H1 (cell line): ENCODE measurements around the gene HYAL1. TPM values are rescaled to one million over a fixed set of nuclear protein-coding genes. Genes with fewer than 3 reads are reported as not detected.

Experiments used
- FOSL1 ChIP-seq: IDR thresholded peaks from 2 replicates; pipeline ENCODE4 v1.6.1; 2011; ENCODE audit warnings: mild to moderate bottlenecking, low read depth, low read length, moderate library complexity; ENCODE audit not compliant: insufficient read depth
- HDAC6 ChIP-seq: IDR thresholded peaks from one replicate; pipeline ENCODE4 v1.7.1; 2012; ENCODE audit warnings: low read depth, mild to moderate bottlenecking, inconsistent platforms, low read length, moderate library complexity
- NANOG ChIP-seq: IDR thresholded peaks from 2 replicates; pipeline ENCODE4 v1.6.1; 2011; ENCODE audit warnings: low read length, low read depth, mild to moderate bottlenecking, inconsistent platforms; ENCODE audit not compliant: insufficient read depth, poor library complexity, severe bottlenecking
- polyA plus RNA-seq, 7 experiments: library from polyadenylated mRNA; depleted of rRNA in 3 of 7; stranded (reverse) in 5 of 7; unstranded in 2 of 7; fragments of >200 nt in 5 of 7; fragments of 200-250 nt in 2 of 7; gene quantifications; 1 replicate in 5 of 7; 2 replicates in 1 of 7; 4 replicates in 1 of 7; pipeline versions ENCODE4 v1.2.1 to v1.2.3, GENCODE V29; 2011 to 2013; ENCODE audit warnings: missing spikeins in 2 of 7, mixed read lengths in 2 of 7
- total RNA-seq: library from RNA; stranded (reverse); fragmentation: NEBNext Ultra II Directional; extraction: Animal tissue kit (Norgen Biotek cat#: 25700); gene quantifications from 2 replicates; pipeline ENCODE4 v1.2.1, GENCODE V29; 2021

The HYAL1 gene
- total and polyA plus RNA-seq, 2 of the 8 experiments (the other 6 are each of a cell fraction or from before 2014, with no cell fraction given) = 2.0 to 5.4 TPM

GRCh38 chr3:50345008-50345407, 41.6 kb upstream of the HYAL1 start (continued):
- TF ChIP-seq HDAC6 (no peak), FOSL1 (no peak), NANOG (no peak)
